Measurements from ENCODE around the gene CHCHD3. TPM values are rescaled to one million over a fixed set of nuclear protein-coding genes. Genes with fewer than 3 reads are reported as not detected.

The CHCHD3 gene
- total RNA-seq, 2 donors from 2014 or later: 88.3 to 154 TPM

GRCh38 chr7:133001727-133002126 is 80.2 kb downstream of the CHCHD3 start:
- Histone ChIP-seq H3K4me3 (no peak overlapping the region), H3K27me3 (no peaks in the 10 kb centered on the region), H3K36me3 (no peaks in the 10 kb centered on the region), H3K27ac (no peak overlapping the region), H3K9me3 (no peaks in the 10 kb centered on the region), H3K4me1 (peaks cover 0 to 15% of the 10 kb centered on the region in 2 donors)
- no peak for DNase-seq (ENCODE audit: low spot score)
- no peak for TF ChIP-seq CTCF (IDR thresholded peaks at IDR 0.05)

- H3K27me3 ChIP-seq: no peaks in the 10 kb centered on the region
- TF ChIP-seq CTCF (IDR thresholded peaks at IDR 0.05): no peak
- no peaks in the 10 kb centered on the region for H3K36me3 ChIP-seq
- H3K27ac ChIP-seq: no peak overlapping the region
- H3K4me3 ChIP-seq: no peak overlapping the region
- DNase-seq (ENCODE audit: low spot score): no peak
- H3K4me1 ChIP-seq: peaks cover 0 to 15% of the 10 kb centered on the region in 2 donors
- no peaks in the 10 kb centered on the region for H3K9me3 ChIP-seq
These were observed 82.0 kb downstream of the CHCHD3 start for GRCh38 chr7:132999845-133000244.

GRCh38 chr7:132998763-132999162 is 83.1 kb downstream of the CHCHD3 start:
- Histone ChIP-seq H3K9me3 (no peaks in the 10 kb centered on the region), H3K4me3 (no peak overlapping the region), H3K36me3 (no peaks in the 10 kb centered on the region), H3K27me3 (no peaks in the 10 kb centered on the region), H3K27ac (no peak overlapping the region), H3K4me1 (peaks cover 0 to 15% of the 10 kb centered on the region in 2 donors)
- DNase-seq (ENCODE audit: low spot score): no peak
- TF ChIP-seq CTCF (IDR thresholded peaks at IDR 0.05): no peak

- no peak for TF ChIP-seq CTCF (IDR thresholded peaks at IDR 0.05)
- no peak overlapping the region for H3K27ac ChIP-seq
- H3K4me1 ChIP-seq: peaks cover 0 to 7% of the 10 kb centered on the region in 2 donors
- H3K36me3 ChIP-seq: no peaks in the 10 kb centered on the region
- no peak overlapping the region for H3K4me3 ChIP-seq
- DNase-seq (ENCODE audit: low spot score): no peak
- no peaks in the 10 kb centered on the region for H3K9me3 ChIP-seq
- no peaks in the 10 kb centered on the region for H3K27me3 ChIP-seq
These were observed 84.4 kb downstream of the CHCHD3 start for GRCh38 chr7:132997505-132997904.

- Histone ChIP-seq H3K4me1 (peaks cover 0 to 9% of the 10 kb centered on the region in 2 donors), H3K27ac (no peak overlapping the region), H3K4me3 (no peak overlapping the region), H3K27me3 (no peaks in the 10 kb centered on the region), H3K36me3 (no peaks in the 10 kb centered on the region), H3K9me3 (no peaks in the 10 kb centered on the region)
- TF ChIP-seq CTCF (IDR thresholded peaks at IDR 0.05): no peak
- DNase-seq (ENCODE audit: low spot score): no peak
These were observed 85.2 kb downstream of the CHCHD3 start for GRCh38 chr7:132996581-132997242.
